Activated CD4-positive, alpha-beta memory T cell treated with anti-CD3 and anti-CD28 coated beads for 36 hours (primary cell): ENCODE measurements around the gene NPLOC4. TPM values are rescaled to one million over a fixed set of nuclear protein-coding genes. Genes with fewer than 3 reads are reported as not detected.

Experiments used
- CTCF ChIA-PET: fragments of 350-600 bp; sonication (Branson Sonifier 250); formaldehyde crosslinking; loops from one replicate; lab custom pipeline; 2021; ENCODE audit warnings: antibody characterized with exemption, inconsistent platforms; lab: Charles Lee
- POLR2A ChIA-PET: fragments of 350-600 bp; sonication (Branson Sonifier 250); formaldehyde crosslinking; loops from one replicate; lab custom pipeline; 2021; ENCODE audit warnings: antibody characterized with exemption; lab: Charles Lee
- DNase-seq: peaks from one replicate; pipeline ENCODE4 v3.0.0-alpha.2; 2020
- H3K27ac Mint-ChIP-seq: one replicate; pipeline ENCODE4 v1.8.0; 2021; ENCODE audit warnings: mixed read lengths
- H3K27me3 Mint-ChIP-seq: one replicate; pipeline ENCODE4 v1.8.0; 2021; ENCODE audit warnings: mixed read lengths
- H3K36me3 Mint-ChIP-seq: one replicate; pipeline ENCODE4 v1.8.0; 2021; ENCODE audit warnings: mixed read lengths
- H3K4me1 Mint-ChIP-seq: one replicate; pipeline ENCODE4 v1.8.0; 2021; ENCODE audit warnings: low read depth, mixed read lengths
- H3K4me3 Mint-ChIP-seq: one replicate; pipeline ENCODE4 v1.8.0; 2021; ENCODE audit warnings: mild to moderate bottlenecking, mixed read lengths
- H3K9me3 Mint-ChIP-seq: one replicate; pipeline ENCODE4 v1.8.0; 2021; ENCODE audit warnings: mixed read lengths
- intact Hi-C: fragments of 100-400 bp; cut with micrococcal nuclease; formaldehyde crosslinking; loops from one replicate; pipeline ENCODE4 v1.15.1; 2023
- total RNA-seq, 2 experiments: library from RNA; stranded (reverse); gene quantifications; one replicate each; pipeline ENCODE4 v1.2.3, GENCODE V29; 2021

The NPLOC4 gene
- total RNA-seq, 2 experiments from 2014 or later: 78.4 to 93.2 TPM

- ChIA-PET CTCF (interaction anchor here (1.3 kb wide), 1 partner anchor 84 kb away, joined by 3 read pairs; no protein-coding TSS in a partner anchor), POLR2A (interaction anchor here (1.8 kb wide), 1 partner anchor 36 kb away, joined by 14 read pairs; the partner anchor contains the start of gene FAAP100)
- DNase-seq: no peak
- Mint-ChIP-seq H3K27me3 (no peaks in the 10 kb centered on the region), H3K4me1 (peaks cover 17% of the 10 kb centered on the region), H3K27ac (peak overlapping the region; percentile 18), H3K9me3 (no peaks in the 10 kb centered on the region), H3K36me3 (peaks cover 9% of the 10 kb centered on the region), H3K4me3 (peak overlapping the region; percentile 92)
- intact Hi-C loops: no loop called here
Observed at GRCh38 chr17:81516439-81516838, 120.5 kb downstream of the NPLOC4 start.

- DNase-seq: no peak
- intact Hi-C loops: loop anchor here (2.0 kb wide), 1 partner anchor 345 kb away; the partner anchor contains the start of gene P4HB
- CTCF ChIA-PET: interaction anchor here (1.0 to 1.3 kb wide), 2 partner anchors 85 to 262 kb away, joined by 3 read pairs; no protein-coding TSS in a partner anchor
- Mint-ChIP-seq H3K36me3 (peaks cover 18% of the 10 kb centered on the region), H3K27ac (peak overlapping the region; percentile 88), H3K4me3 (peak overlapping the region; percentile 92), H3K4me1 (peaks cover 17% of the 10 kb centered on the region), H3K9me3 (no peaks in the 10 kb centered on the region), H3K27me3 (no peaks in the 10 kb centered on the region)
- POLR2A ChIA-PET: interaction anchor here (1.8 kb wide), 1 partner anchor 37 kb away, joined by 14 read pairs; the partner anchor contains the start of gene FAAP100
Observed at GRCh38 chr17:81515530-81516041, 121.3 kb downstream of the NPLOC4 start.

- H3K4me3 Mint-ChIP-seq: peak overlapping the region; percentile 92
- DNase-seq: peak; percentile 80
- no peaks in the 10 kb centered on the region for H3K9me3 Mint-ChIP-seq
- POLR2A ChIA-PET: interaction anchor here (1.2 to 1.8 kb wide), 2 partner anchors 30 to 37 kb away, joined by 5 to 14 read pairs; partner anchors contain the start of gene FAAP100
- peak overlapping the region; percentile 88 for H3K27ac Mint-ChIP-seq
- peaks cover 20% of the 10 kb centered on the region for H3K4me1 Mint-ChIP-seq
- CTCF ChIA-PET: interaction anchor here (1.0 kb wide), 1 partner anchor 262 kb away, joined by 3 read pairs; no protein-coding TSS in a partner anchor
- peaks cover 24% of the 10 kb centered on the region for H3K36me3 Mint-ChIP-seq
- intact Hi-C loops: loop anchor here (2.0 kb wide), 1 partner anchor 346 kb away; the partner anchor contains the start of gene P4HB
- no peaks in the 10 kb centered on the region for H3K27me3 Mint-ChIP-seq
Observed at GRCh38 chr17:81514739-81515529, 122.0 kb downstream of the NPLOC4 start.

GRCh38 chr17:81514489-81514738 is 122.5 kb downstream of the NPLOC4 start:
- peak overlapping the region; percentile 83 for H3K27ac Mint-ChIP-seq
- no peak for DNase-seq
- no peaks in the 10 kb centered on the region for H3K27me3 Mint-ChIP-seq
- H3K4me1 Mint-ChIP-seq: peaks cover 24% of the 10 kb centered on the region
- intact Hi-C loops: loop anchor here (2.0 kb wide), 1 partner anchor 346 kb away; the partner anchor contains the start of gene P4HB
- peaks cover 29% of the 10 kb centered on the region for H3K36me3 Mint-ChIP-seq
- CTCF ChIA-PET: interaction anchor here (1.3 kb wide), 1 partner anchor 38 kb away, joined by 4 read pairs; the partner anchor contains the start of gene FAAP100
- POLR2A ChIA-PET: interaction anchor here (1.2 kb wide), 1 partner anchor 30 kb away, joined by 5 read pairs; no protein-coding TSS in a partner anchor
- H3K4me3 Mint-ChIP-seq: peak overlapping the region; percentile 82
- H3K9me3 Mint-ChIP-seq: no peaks in the 10 kb centered on the region

GRCh38 chr17:81513753-81514488 is 123.0 kb downstream of the NPLOC4 start:
- POLR2A ChIA-PET: interaction anchor here (1.2 kb wide), 2 partner anchors 29 to 169 kb away, joined by 3 to 5 read pairs; partner anchors contain the start of genes ARL16 and HGS
- intact Hi-C loops: loop anchor here (1.0 to 2.0 kb wide), 4 partner anchors 39 to 347 kb away; partner anchors contain the start of genes BAHCC1, FAAP100 and P4HB
- peak overlapping the region; percentile 82 for H3K4me3 Mint-ChIP-seq
- CTCF ChIA-PET: interaction anchor here (1.3 kb wide), 1 partner anchor 39 kb away, joined by 4 read pairs; the partner anchor contains the start of gene FAAP100
- H3K9me3 Mint-ChIP-seq: no peaks in the 10 kb centered on the region
- peaks cover 34% of the 10 kb centered on the region for H3K36me3 Mint-ChIP-seq
- no peaks in the 10 kb centered on the region for H3K27me3 Mint-ChIP-seq
- peak; percentile 65 for DNase-seq
- H3K4me1 Mint-ChIP-seq: peaks cover 29% of the 10 kb centered on the region
- H3K27ac Mint-ChIP-seq: peak overlapping the region; percentile 92

GRCh38 chr17:81513372-81513752 is 123.5 kb downstream of the NPLOC4 start:
- peak; percentile 82 for DNase-seq
- ChIA-PET CTCF (interaction anchor here (0.6 to 1.3 kb wide), 3 partner anchors 29 to 1404 kb away, joined by 3 to 4 read pairs (median 4); partner anchors contain the start of gene FAAP100), POLR2A (interaction anchor here (0.8 to 1.5 kb wide), 4 partner anchors 23 to 170 kb away, joined by 3 to 5 read pairs (median 4); partner anchors contain the start of genes ARL16 and HGS)
- peak overlapping the region; percentile 82 for H3K4me3 Mint-ChIP-seq
- intact Hi-C loops: loop anchor here (1.0 to 2.0 kb wide), 3 partner anchors 39 to 118 kb away; partner anchors contain the start of genes BAHCC1 and FAAP100
- peaks cover 39% of the 10 kb centered on the region for H3K36me3 Mint-ChIP-seq
- peaks cover 33% of the 10 kb centered on the region for H3K4me1 Mint-ChIP-seq
- peak overlapping the region; percentile 92 for H3K27ac Mint-ChIP-seq
- H3K27me3 Mint-ChIP-seq: no peaks in the 10 kb centered on the region
- no peaks in the 10 kb centered on the region for H3K9me3 Mint-ChIP-seq

GRCh38 chr17:81512562-81513371 is 124.1 kb downstream of the NPLOC4 start, which contains the start of gene ACTG1:
Gene ACTG1 (minus strand): TSS chr17:81512799. CDS start chr17:81512354, 445 bp downstream.
- H3K36me3 Mint-ChIP-seq: peaks cover 39% of the 10 kb centered on the region
- H3K4me3 Mint-ChIP-seq: peak within 1 kb of the TSS; percentile 89
- ChIA-PET CTCF (interaction anchor here (0.6 to 1.3 kb wide), 3 partner anchors 28 to 1404 kb away, joined by 3 to 4 read pairs (median 4); partner anchors contain the start of gene FAAP100), POLR2A (interaction anchor here (0.8 to 1.5 kb wide), 4 partner anchors 24 to 171 kb away, joined by 3 to 4 read pairs (median 3); partner anchors contain the start of genes ARL16, FAAP100 and HGS)
- H3K27me3 Mint-ChIP-seq: no peaks in the 10 kb centered on the region
- DNase-seq: peak; percentile 93
- peaks cover 30% of the 10 kb centered on the region for H3K4me1 Mint-ChIP-seq
- intact Hi-C loops: loop anchor here (1.0 to 2.0 kb wide), 3 partner anchors 40 to 117 kb away; partner anchors contain the start of genes BAHCC1 and FAAP100
- H3K9me3 Mint-ChIP-seq: no peaks in the 10 kb centered on the region
- peak within 1 kb of the TSS; percentile 92 for H3K27ac Mint-ChIP-seq

GRCh38 chr17:81511804-81512561 is 124.9 kb downstream of the NPLOC4 start:
- Mint-ChIP-seq H3K27me3 (no peaks in the 10 kb centered on the region), H3K4me3 (peak overlapping the region; percentile 89), H3K4me1 (peaks cover 32% of the 10 kb centered on the region), H3K9me3 (no peaks in the 10 kb centered on the region), H3K27ac (peak overlapping the region; percentile 86), H3K36me3 (peaks cover 41% of the 10 kb centered on the region)
- intact Hi-C loops: loop anchor here (2.0 kb wide), 2 partner anchors 41 to 89 kb away; partner anchors contain the start of gene FAAP100
- ChIA-PET CTCF (interaction anchor here (1.0 to 1.7 kb wide), 3 partner anchors 27 to 220 kb away, joined by 3 to 4 read pairs (median 3); no protein-coding TSS in a partner anchor), POLR2A (interaction anchor here (1.1 to 1.5 kb wide), 4 partner anchors 24 to 153 kb away, joined by 3 to 4 read pairs (median 4); partner anchors contain the start of gene FAAP100)
- peak; percentile 42 for DNase-seq

GRCh38 chr17:81511554-81511803 is 125.4 kb downstream of the NPLOC4 start:
- intact Hi-C loops: no loop called here
- H3K36me3 Mint-ChIP-seq: peaks cover 41% of the 10 kb centered on the region
- ChIA-PET CTCF (interaction anchor here (1.0 to 1.7 kb wide), 3 partner anchors 27 to 219 kb away, joined by 3 to 4 read pairs (median 3); no protein-coding TSS in a partner anchor), POLR2A (interaction anchor here (0.8 to 1.2 kb wide), 4 partner anchors 27 to 154 kb away, joined by 3 to 4 read pairs (median 3); partner anchors contain the start of gene FAAP100)
- H3K27ac Mint-ChIP-seq: peak overlapping the region; percentile 86
- no peak for DNase-seq
- H3K9me3 Mint-ChIP-seq: no peaks in the 10 kb centered on the region
- peak overlapping the region; percentile 89 for H3K4me3 Mint-ChIP-seq
- peaks cover 28% of the 10 kb centered on the region for H3K4me1 Mint-ChIP-seq
- H3K27me3 Mint-ChIP-seq: no peaks in the 10 kb centered on the region
